Activated T-cell treated with anti-CD3 and anti-CD28 coated beads, Interleukin-2, amount 50 U/mL, for 72 hours (primary cell): ENCODE data around the gene LCORL. TPM values are rescaled to one million over a fixed set of nuclear protein-coding genes. Genes with fewer than 3 reads are reported as not detected.
"Not testable (repeated sequence)": the region's sequence is repeated elsewhere in the genome, so short reads cannot be mapped to it uniquely, and the experiment has no call there.

Source experiments
- ATAC-seq, 2 donors: fragments of 150-1000 bp; cut with Tn5 transposase; replicated peaks in 1 of 2; 2 replicates each; pipeline ENCODE4 v1.10.0; 2021; ENCODE audit warnings: moderate library complexity in 2 of 2, mild to moderate bottlenecking in 1 of 2
- DNase-seq, 2 donors: peaks; one replicate each; pipeline ENCODE4 v3.0.0; 2021 to 2022; ENCODE audit warnings: mixed read lengths in 1 of 2
- H3K27ac Mint-ChIP-seq: one replicate; pipeline ENCODE4 v1.8.0; 2022; ENCODE audit warnings: mild to moderate bottlenecking, moderate library complexity, mixed read lengths
- H3K27me3 Mint-ChIP-seq: one replicate; pipeline ENCODE4 v1.8.0; 2022; ENCODE audit warnings: low read depth, mixed read lengths
- H3K36me3 Mint-ChIP-seq, 2 donors: one replicate each; pipeline ENCODE4 v1.8.0; 2022; ENCODE audit warnings: mixed read lengths in 2 of 2, mild to moderate bottlenecking in 1 of 2; ENCODE audit not compliant: insufficient read depth in 2 of 2
- H3K4me1 Mint-ChIP-seq: one replicate; pipeline ENCODE4 v1.8.0; 2022; ENCODE audit warnings: low read depth, mixed read lengths
- H3K4me3 Mint-ChIP-seq, 2 donors: one replicate each; pipeline ENCODE4 v1.8.0; 2022; ENCODE audit warnings: mild to moderate bottlenecking in 2 of 2, mixed read lengths in 2 of 2, moderate library complexity in 2 of 2
- H3K9me3 Mint-ChIP-seq, 2 donors: one replicate each; pipeline ENCODE4 v1.8.0; 2022; ENCODE audit warnings: mixed read lengths in 2 of 2
- total RNA-seq, 2 donors: library from RNA; stranded (reverse); gene quantifications; one replicate each; pipeline ENCODE4 v1.2.3, GENCODE V29; 2022

The LCORL gene
- total RNA-seq, 2 donors from 2014 or later, result 8.4 to 9.1 TPM

GRCh38 chr4:18039113-18039512, 17.6 kb upstream of the LCORL start:
- ATAC-seq (no peak), DNase-seq (no peak)
- Mint-ChIP-seq H3K4me3 (no peak overlapping the region), H3K27me3 (peaks cover 43% of the 10 kb centered on the region), H3K9me3 (peaks cover 0 to 2% of the 10 kb centered on the region in 2 donors), H3K4me1 (no peaks in the 10 kb centered on the region), H3K36me3 (no peaks in the 10 kb centered on the region), H3K27ac (no peak overlapping the region)

GRCh38 chr4:18036369-18036768, 14.8 kb upstream of the LCORL start:
- H3K4me1 Mint-ChIP-seq, H3K4me3 Mint-ChIP-seq, H3K9me3 Mint-ChIP-seq, H3K27ac Mint-ChIP-seq, DNase-seq, H3K36me3 Mint-ChIP-seq, ATAC-seq: not testable (repeated sequence)
- H3K27me3 Mint-ChIP-seq, result peaks cover 45% of the 10 kb centered on the region

GRCh38 chr4:18034099-18034498, 12.5 kb upstream of the LCORL start:
- ATAC-seq, result no peak
- H3K36me3 Mint-ChIP-seq, result no peaks in the 10 kb centered on the region
- H3K27me3 Mint-ChIP-seq, result peaks cover 47% of the 10 kb centered on the region
- H3K4me1 Mint-ChIP-seq, result no peaks in the 10 kb centered on the region
- no peak overlapping the region for H3K4me3 Mint-ChIP-seq
- no peak overlapping the region for H3K27ac Mint-ChIP-seq
- DNase-seq, result no peak
- peaks cover 0 to 2% of the 10 kb centered on the region in 2 donors for H3K9me3 Mint-ChIP-seq

GRCh38 chr4:18033111-18034085, 11.8 kb upstream of the LCORL start:
- ATAC-seq (no peak), DNase-seq (no peak)
- H3K27ac Mint-ChIP-seq, result no peak overlapping the region
- H3K9me3 Mint-ChIP-seq, result peaks cover 0 to 2% of the 10 kb centered on the region in 2 donors
- no peaks in the 10 kb centered on the region for H3K4me1 Mint-ChIP-seq
- no peaks in the 10 kb centered on the region for H3K36me3 Mint-ChIP-seq
- H3K4me3 Mint-ChIP-seq, result no peak overlapping the region
- peaks cover 49% of the 10 kb centered on the region for H3K27me3 Mint-ChIP-seq

GRCh38 chr4:18025288-18025687, 3.7 kb upstream of the LCORL start:
- Mint-ChIP-seq H3K27me3 (peaks cover 35% of the 10 kb centered on the region), H3K4me3 (no peak overlapping the region), H3K27ac (no peak overlapping the region), H3K36me3 (peaks cover 5 to 6% of the 10 kb centered on the region in 2 donors), H3K9me3 (no peaks in the 10 kb centered on the region), H3K4me1 (peaks cover 4% of the 10 kb centered on the region)
- ATAC-seq (no peak), DNase-seq (no peak)

- Mint-ChIP-seq H3K4me1 (peaks cover 18% of the 10 kb centered on the region), H3K27ac (peak overlapping the region; percentile 19), H3K27me3 (peaks cover 26% of the 10 kb centered on the region), H3K9me3 (no peaks in the 10 kb centered on the region), H3K4me3 (peak overlapping the region; percentile 85 to 95), H3K36me3 (peaks cover 5 to 6% of the 10 kb centered on the region in 2 donors)
- DNase-seq, result no peak
- ATAC-seq, result no peak
These were observed 1.1 kb upstream of the LCORL start for GRCh38 chr4:18022572-18023050.

GRCh38 chr4:18021470-18021719, 160 bp downstream of the LCORL start:
- Mint-ChIP-seq H3K27me3 (peaks cover 26% of the 10 kb centered on the region), H3K36me3 (peaks cover 5 to 6% of the 10 kb centered on the region in 2 donors), H3K4me1 (peaks cover 18% of the 10 kb centered on the region), H3K27ac (no peak overlapping the region), H3K4me3 (peak overlapping the region; percentile 85 to 95), H3K9me3 (no peaks in the 10 kb centered on the region)
- no peak for DNase-seq
- ATAC-seq, result no peak

GRCh38 chr4:18020671-18021469, 685 bp downstream of the LCORL start:
- peak; percentile 8 to 17 for ATAC-seq
- Mint-ChIP-seq H3K27me3 (peaks cover 26% of the 10 kb centered on the region), H3K4me3 (peak overlapping the region; percentile 85 to 98), H3K27ac (peak overlapping the region; percentile 21), H3K9me3 (no peaks in the 10 kb centered on the region), H3K36me3 (peaks cover 5 to 6% of the 10 kb centered on the region in 2 donors), H3K4me1 (peaks cover 18% of the 10 kb centered on the region)
- DNase-seq, result peak; percentile 41

- DNase-seq (peak; percentile 6 to 15), ATAC-seq (no peak)
- Mint-ChIP-seq H3K36me3 (peaks cover 5 to 6% of the 10 kb centered on the region in 2 donors), H3K27me3 (peaks cover 26% of the 10 kb centered on the region), H3K4me3 (peak overlapping the region; percentile 85 to 98), H3K27ac (peak overlapping the region; percentile 86), H3K9me3 (no peaks in the 10 kb centered on the region), H3K4me1 (peaks cover 18% of the 10 kb centered on the region)
These were observed 1.3 kb downstream of the LCORL start for GRCh38 chr4:18020145-18020670.

- ATAC-seq (no peak), DNase-seq (no peak)
- Mint-ChIP-seq H3K4me3 (no peak overlapping the region), H3K27me3 (no peaks in the 10 kb centered on the region), H3K36me3 (no peaks in the 10 kb centered on the region), H3K4me1 (peaks cover 22% of the 10 kb centered on the region), H3K27ac (no peak overlapping the region), H3K9me3 (no peaks in the 10 kb centered on the region)
These were observed 7.3 kb downstream of the LCORL start for GRCh38 chr4:18014269-18014668.

- H3K27ac Mint-ChIP-seq, result no peak overlapping the region
- no peaks in the 10 kb centered on the region for H3K27me3 Mint-ChIP-seq
- DNase-seq (no peak), ATAC-seq (no peak)
- no peak overlapping the region for H3K4me3 Mint-ChIP-seq
- H3K9me3 Mint-ChIP-seq, result no peaks in the 10 kb centered on the region
- H3K36me3 Mint-ChIP-seq, result no peaks in the 10 kb centered on the region
- H3K4me1 Mint-ChIP-seq, result peaks cover 19% of the 10 kb centered on the region
These were observed 8.6 kb downstream of the LCORL start for GRCh38 chr4:18012807-18013462.

- H3K4me3 Mint-ChIP-seq, result no peak overlapping the region
These were observed 9.3 kb downstream of the LCORL start for GRCh38 chr4:18012134-18012806.

More at GRCh38 chr4:18012134-18012806, 9.3 kb downstream of the LCORL start:
- Mint-ChIP-seq H3K27ac (no peak overlapping the region), H3K36me3 (no peaks in the 10 kb centered on the region), H3K27me3 (no peaks in the 10 kb centered on the region), H3K4me1 (peaks cover 19% of the 10 kb centered on the region), H3K9me3 (no peaks in the 10 kb centered on the region)
- ATAC-seq (no peak), DNase-seq (no peak)
